ENCODE results near the gene TIMM17B.

DNA sequence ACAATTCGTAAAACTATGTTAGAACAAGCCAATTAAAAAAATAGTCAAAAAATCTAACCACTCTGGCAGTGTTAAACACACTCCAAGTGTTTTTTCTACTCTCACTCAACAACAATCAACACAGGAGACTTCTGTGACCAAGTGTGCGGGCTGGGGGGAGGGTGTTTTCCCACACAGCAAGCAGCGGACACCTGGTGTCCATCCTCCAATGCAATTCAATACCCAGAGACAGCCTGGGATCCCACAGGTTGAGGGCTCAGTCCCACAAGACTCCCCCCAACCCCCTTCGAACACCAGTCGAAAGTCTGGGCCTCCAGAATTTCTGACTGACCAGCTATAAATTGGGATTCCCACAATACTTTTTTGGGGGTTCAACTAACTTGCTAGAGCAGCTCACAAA, 29.6 kb upstream of the TIMM17B start:
- TF ChIP-seq, protein P1, sequence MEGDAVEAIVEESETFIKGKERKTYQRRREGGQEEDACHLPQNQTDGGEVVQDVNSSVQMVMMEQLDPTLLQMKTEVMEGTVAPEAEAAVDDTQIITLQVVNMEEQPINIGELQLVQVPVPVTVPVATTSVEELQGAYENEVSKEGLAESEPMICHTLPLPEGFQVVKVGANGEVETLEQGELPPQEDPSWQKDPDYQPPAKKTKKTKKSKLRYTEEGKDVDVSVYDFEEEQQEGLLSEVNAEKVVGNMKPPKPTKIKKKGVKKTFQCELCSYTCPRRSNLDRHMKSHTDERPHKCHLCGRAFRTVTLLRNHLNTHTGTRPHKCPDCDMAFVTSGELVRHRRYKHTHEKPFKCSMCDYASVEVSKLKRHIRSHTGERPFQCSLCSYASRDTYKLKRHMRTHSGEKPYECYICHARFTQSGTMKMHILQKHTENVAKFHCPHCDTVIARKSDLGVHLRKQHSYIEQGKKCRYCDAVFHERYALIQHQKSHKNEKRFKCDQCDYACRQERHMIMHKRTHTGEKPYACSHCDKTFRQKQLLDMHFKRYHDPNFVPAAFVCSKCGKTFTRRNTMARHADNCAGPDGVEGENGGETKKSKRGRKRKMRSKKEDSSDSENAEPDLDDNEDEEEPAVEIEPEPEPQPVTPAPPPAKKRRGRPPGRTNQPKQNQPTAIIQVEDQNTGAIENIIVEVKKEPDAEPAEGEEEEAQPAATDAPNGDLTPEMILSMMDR (IDR thresholded peaks at IDR 0.05) = no peak
- TF ChIP-seq EZH2 (IDR thresholded peaks at IDR 0.05) = no peak
